DND-41 (cell line): ENCODE measurements around the gene ATPAF1.

Experiments used
- ATAC-seq: fragments of 200-7000 bp; cut with Tn5 transposase; 3 replicates; pipeline ENCODE4 v1.9.1; 2021; ENCODE audit warnings: low read depth; ENCODE audit not compliant: insufficient read depth
- DNase-seq: peaks from one replicate; pipeline ENCODE4 v3.0.0-alpha.2; 2020
- H2AFZ ChIP-seq: 2 replicates; pipeline ENCODE4 v1.6.0; 2012; ENCODE audit warnings: low read depth, low read length
- H3K27ac ChIP-seq: 2 replicates; pipeline ENCODE4 v1.5.1; 2012; ENCODE audit warnings: low read length, inconsistent platforms
- H3K27me3 ChIP-seq: fragments of 200-600 bp; sonication (generic); 2 replicates; pipeline ENCODE4 v1.6.0; 2012; ENCODE audit warnings: low read length, mild to moderate bottlenecking, inconsistent platforms; ENCODE audit not compliant: insufficient read depth, poor library complexity
- H3K36me3 ChIP-seq: 2 replicates; pipeline ENCODE4 v1.5.1; 2012; ENCODE audit warnings: low read length, inconsistent platforms; ENCODE audit not compliant: insufficient read depth
- H3K4me1 ChIP-seq: 2 replicates; pipeline ENCODE4 v1.5.1; 2012; ENCODE audit warnings: mild to moderate bottlenecking, low read length; ENCODE audit not compliant: insufficient read depth
- H3K4me2 ChIP-seq: 2 replicates; pipeline ENCODE4 v1.6.0; 2012; ENCODE audit warnings: mild to moderate bottlenecking, moderate library complexity, low read length, inconsistent platforms; ENCODE audit not compliant: insufficient read depth
- H3K4me3 ChIP-seq, 2 experiments: fragments of 200-600 bp in 1 of 2; shearing (Covaris generic) in 1 of 2; 2 replicates each; pipeline ENCODE4 v1.5.1; 2012 to 2016; ENCODE audit warnings: inconsistent platforms in 2 of 2, low read length in 2 of 2, mild to moderate bottlenecking in 2 of 2, low read depth in 1 of 2, moderate library complexity in 1 of 2
- H3K79me2 ChIP-seq: 2 replicates; pipeline ENCODE4 v1.6.0; 2012; ENCODE audit warnings: low read length, inconsistent platforms; ENCODE audit not compliant: insufficient read depth
- H3K9ac ChIP-seq: 2 replicates; pipeline ENCODE4 v1.6.0; 2012; ENCODE audit warnings: low read depth, mild to moderate bottlenecking, inconsistent platforms, low read length, moderate library complexity
- H3K9me3 ChIP-seq: 2 replicates; pipeline ENCODE4 v1.5.1; 2012; ENCODE audit warnings: low read length, moderate library complexity, mild to moderate bottlenecking, inconsistent platforms; ENCODE audit not compliant: insufficient read depth, severe bottlenecking
- H4K20me1 ChIP-seq: 2 replicates; pipeline ENCODE4 v1.6.0; 2012; ENCODE audit warnings: low read length; ENCODE audit not compliant: insufficient read depth
- CTCF ChIP-seq: IDR thresholded peaks from 2 replicates; pipeline ENCODE4 v1.5.1; 2012; ENCODE audit warnings: borderline replicate concordance, low read length, moderate library complexity, mild to moderate bottlenecking; ENCODE audit not compliant: poor library complexity, severe bottlenecking; ENCODE audit errors: extremely low read depth
- EZH2 ChIP-seq: IDR thresholded peaks from 3 replicates; pipeline ENCODE4 v1.6.1; 2012; ENCODE audit warnings: borderline replicate concordance, low read depth, mild to moderate bottlenecking, moderate library complexity, low read length, inconsistent platforms; ENCODE audit not compliant: severe bottlenecking

Gene ATPAF1

GRCh38 chr1:46650491-46650890, 17.7 kb downstream of the ATPAF1 start:
- no peak overlapping the region for H3K4me2 ChIP-seq
- H3K4me1 ChIP-seq = no peaks in the 10 kb centered on the region
- H3K27ac ChIP-seq = no peak overlapping the region
- no peak overlapping the region for H3K4me3 ChIP-seq
- H3K36me3 ChIP-seq = peaks cover 24% of the 10 kb centered on the region
- H3K9me3 ChIP-seq = peaks cover 9% of the 10 kb centered on the region
- H3K27me3 ChIP-seq = no peaks in the 10 kb centered on the region
- no peak for TF ChIP-seq CTCF
- TF ChIP-seq EZH2 = no peak
- H3K79me2 ChIP-seq = no peaks in the 10 kb centered on the region
- H4K20me1 ChIP-seq = no peaks in the 10 kb centered on the region
- H3K9ac ChIP-seq = no peak overlapping the region
- no peak overlapping the region for H2AFZ ChIP-seq
- ATAC-seq = no peak
- no peak for DNase-seq

GRCh38 chr1:46649764-46650163, 18.4 kb downstream of the ATPAF1 start:
- Histone ChIP-seq H3K79me2 (no peaks in the 10 kb centered on the region), H3K27me3 (no peaks in the 10 kb centered on the region), H3K9ac (no peak overlapping the region), H3K4me3 (no peak overlapping the region), H3K4me2 (no peak overlapping the region), H2AFZ (no peak overlapping the region), H4K20me1 (no peaks in the 10 kb centered on the region), H3K4me1 (no peaks in the 10 kb centered on the region), H3K27ac (no peak overlapping the region), H3K36me3 (peaks cover 20% of the 10 kb centered on the region), H3K9me3 (peaks cover 9% of the 10 kb centered on the region)
- no peak for TF ChIP-seq CTCF
- no peak for TF ChIP-seq EZH2
- ATAC-seq (no peak), DNase-seq (no peak)

GRCh38 chr1:46647611-46648010, 20.6 kb downstream of the ATPAF1 start:
- Histone ChIP-seq H4K20me1 (no peaks in the 10 kb centered on the region), H3K4me3 (no peak overlapping the region), H3K27ac (no peak overlapping the region), H3K9me3 (peaks cover 9% of the 10 kb centered on the region), H2AFZ (no peak overlapping the region), H3K79me2 (no peaks in the 10 kb centered on the region), H3K9ac (no peak overlapping the region), H3K4me1 (no peaks in the 10 kb centered on the region), H3K36me3 (peaks cover 19% of the 10 kb centered on the region), H3K4me2 (no peak overlapping the region), H3K27me3 (no peaks in the 10 kb centered on the region)
- no peak for TF ChIP-seq EZH2
- no peak for TF ChIP-seq CTCF
- DNase-seq (no peak), ATAC-seq (no peak)

GRCh38 chr1:46646844-46647243, 21.3 kb downstream of the ATPAF1 start:
- Histone ChIP-seq H2AFZ (no peak overlapping the region), H3K4me2 (no peak overlapping the region), H3K4me1 (no peaks in the 10 kb centered on the region), H3K36me3 (peaks cover 25% of the 10 kb centered on the region; the same call in 1 of the 2 replicates), H3K79me2 (no peaks in the 10 kb centered on the region), H3K4me3 (no peak overlapping the region), H3K9ac (no peak overlapping the region), H3K27ac (no peak overlapping the region), H3K27me3 (no peaks in the 10 kb centered on the region), H4K20me1 (no peaks in the 10 kb centered on the region), H3K9me3 (peaks cover 9% of the 10 kb centered on the region)
- no peak for DNase-seq
- TF ChIP-seq CTCF (no peak), EZH2 (no peak)
- ATAC-seq = no peak
